Activated T-cell treated with anti-CD3 and anti-CD28 coated beads, Interleukin-2, amount 50 U/mL, for 72 hours (primary cell): ENCODE measurements around the gene CREB5. TPM values are rescaled to one million over a fixed set of nuclear protein-coding genes. Genes with fewer than 3 reads are reported as not detected.

Source experiments
- ATAC-seq, 2 donors: fragments of 150-1000 bp; cut with Tn5 transposase; replicated peaks in 1 of 2; 2 replicates each; pipeline ENCODE4 v1.10.0; 2021; ENCODE audit warnings: moderate library complexity in 2 of 2, mild to moderate bottlenecking in 1 of 2
- DNase-seq, 2 donors: peaks; one replicate each; pipeline ENCODE4 v3.0.0; 2021 to 2022; ENCODE audit warnings: mixed read lengths in 1 of 2
- H3K27ac Mint-ChIP-seq: one replicate; pipeline ENCODE4 v1.8.0; 2022; ENCODE audit warnings: mild to moderate bottlenecking, moderate library complexity, mixed read lengths
- H3K27me3 Mint-ChIP-seq: one replicate; pipeline ENCODE4 v1.8.0; 2022; ENCODE audit warnings: low read depth, mixed read lengths
- H3K36me3 Mint-ChIP-seq, 2 donors: one replicate each; pipeline ENCODE4 v1.8.0; 2022; ENCODE audit warnings: mixed read lengths in 2 of 2, mild to moderate bottlenecking in 1 of 2; ENCODE audit not compliant: insufficient read depth in 2 of 2
- H3K4me1 Mint-ChIP-seq: one replicate; pipeline ENCODE4 v1.8.0; 2022; ENCODE audit warnings: low read depth, mixed read lengths
- H3K4me3 Mint-ChIP-seq, 2 donors: one replicate each; pipeline ENCODE4 v1.8.0; 2022; ENCODE audit warnings: mild to moderate bottlenecking in 2 of 2, mixed read lengths in 2 of 2, moderate library complexity in 2 of 2
- H3K9me3 Mint-ChIP-seq, 2 donors: one replicate each; pipeline ENCODE4 v1.8.0; 2022; ENCODE audit warnings: mixed read lengths in 2 of 2
- total RNA-seq, 2 donors: library from RNA; stranded (reverse); gene quantifications; one replicate each; pipeline ENCODE4 v1.2.3, GENCODE V29; 2022

The CREB5 gene
- total RNA-seq, 2 donors from 2014 or later, result 1.2 to 1.9 TPM

- Mint-ChIP-seq H3K9me3 (no peaks in the 10 kb centered on the region), H3K27ac (no peak overlapping the region), H3K36me3 (no peaks in the 10 kb centered on the region), H3K4me3 (no peak overlapping the region), H3K27me3 (peaks cover 64% of the 10 kb centered on the region), H3K4me1 (no peaks in the 10 kb centered on the region)
- DNase-seq, result no peak
- no peak for ATAC-seq
Observed at GRCh38 chr7:28430616-28431015, 18.3 kb downstream of the CREB5 start.

- no peaks in the 10 kb centered on the region for H3K4me1 Mint-ChIP-seq
- peaks cover 74% of the 10 kb centered on the region for H3K27me3 Mint-ChIP-seq
- H3K27ac Mint-ChIP-seq, result no peak overlapping the region
- no peaks in the 10 kb centered on the region for H3K36me3 Mint-ChIP-seq
- ATAC-seq, result no peak
- H3K9me3 Mint-ChIP-seq, result no peaks in the 10 kb centered on the region
- no peak overlapping the region for H3K4me3 Mint-ChIP-seq
- no peak for DNase-seq
Observed at GRCh38 chr7:28432105-28432504, 19.8 kb downstream of the CREB5 start.

- Mint-ChIP-seq H3K9me3 (no peaks in the 10 kb centered on the region), H3K4me3 (no peak overlapping the region), H3K36me3 (no peaks in the 10 kb centered on the region), H3K4me1 (no peaks in the 10 kb centered on the region), H3K27ac (no peak overlapping the region), H3K27me3 (peaks cover 74% of the 10 kb centered on the region)
- ATAC-seq (no peak), DNase-seq (no peak)
Observed at GRCh38 chr7:28433039-28433438, 20.7 kb downstream of the CREB5 start.

- no peak for ATAC-seq
- no peaks in the 10 kb centered on the region for H3K36me3 Mint-ChIP-seq
- H3K4me3 Mint-ChIP-seq, result no peak overlapping the region
- no peak for DNase-seq
- H3K27ac Mint-ChIP-seq, result no peak overlapping the region
- H3K4me1 Mint-ChIP-seq, result no peaks in the 10 kb centered on the region
- peaks cover 73% of the 10 kb centered on the region for H3K27me3 Mint-ChIP-seq
- H3K9me3 Mint-ChIP-seq, result no peaks in the 10 kb centered on the region
Observed at GRCh38 chr7:28433699-28434219, 21.4 kb downstream of the CREB5 start.

- ATAC-seq, result no peak
- H3K9me3 Mint-ChIP-seq, result no peaks in the 10 kb centered on the region
- H3K4me1 Mint-ChIP-seq, result no peaks in the 10 kb centered on the region
- peaks cover 80% of the 10 kb centered on the region for H3K27me3 Mint-ChIP-seq
- H3K36me3 Mint-ChIP-seq, result no peaks in the 10 kb centered on the region
- H3K4me3 Mint-ChIP-seq, result no peak overlapping the region
- H3K27ac Mint-ChIP-seq, result no peak overlapping the region
- DNase-seq, result no peak
Observed at GRCh38 chr7:28434510-28434909, 22.2 kb downstream of the CREB5 start.

GRCh38 chr7:28435152-28435551 is 22.8 kb downstream of the CREB5 start:
- H3K27me3 Mint-ChIP-seq, result peaks cover 82% of the 10 kb centered on the region
- DNase-seq (no peak), ATAC-seq (no peak)
- H3K27ac Mint-ChIP-seq, result no peak overlapping the region
- no peaks in the 10 kb centered on the region for H3K9me3 Mint-ChIP-seq
- no peaks in the 10 kb centered on the region for H3K36me3 Mint-ChIP-seq
- no peak overlapping the region for H3K4me3 Mint-ChIP-seq
- H3K4me1 Mint-ChIP-seq, result no peaks in the 10 kb centered on the region

GRCh38 chr7:28435732-28436378 is 23.5 kb downstream of the CREB5 start:
- Mint-ChIP-seq H3K36me3 (no peaks in the 10 kb centered on the region), H3K9me3 (no peaks in the 10 kb centered on the region), H3K27ac (no peak overlapping the region), H3K4me3 (no peak overlapping the region), H3K4me1 (no peaks in the 10 kb centered on the region), H3K27me3 (peaks cover 84% of the 10 kb centered on the region)
- ATAC-seq (no peak), DNase-seq (no peak)

GRCh38 chr7:28440055-28440601 is 27.8 kb downstream of the CREB5 start:
- Mint-ChIP-seq H3K27ac (no peak overlapping the region), H3K4me1 (peaks cover 18% of the 10 kb centered on the region), H3K36me3 (peaks cover 0 to 7% of the 10 kb centered on the region in 2 donors), H3K4me3 (no peak overlapping the region), H3K9me3 (peaks cover 0 to 4% of the 10 kb centered on the region in 2 donors), H3K27me3 (peaks cover 85% of the 10 kb centered on the region)
- ATAC-seq (no peak), DNase-seq (no peak)

- Mint-ChIP-seq H3K27me3 (peaks cover 68% of the 10 kb centered on the region), H3K4me3 (no peak overlapping the region), H3K27ac (peak overlapping the region; percentile 17), H3K4me1 (peaks cover 18% of the 10 kb centered on the region), H3K36me3 (peaks cover 0 to 7% of the 10 kb centered on the region in 2 donors), H3K9me3 (peaks cover 0 to 4% of the 10 kb centered on the region in 2 donors)
- ATAC-seq (peak; percentile 85 to 88), DNase-seq (peak in 1 of 2 donors; percentile 1)
Observed at GRCh38 chr7:28442540-28443420, 30.5 kb downstream of the CREB5 start.

- ATAC-seq (no peak), DNase-seq (no peak)
- peaks cover 0 to 4% of the 10 kb centered on the region in 2 donors for H3K9me3 Mint-ChIP-seq
- peaks cover 69% of the 10 kb centered on the region for H3K27me3 Mint-ChIP-seq
- no peak overlapping the region for H3K27ac Mint-ChIP-seq
- H3K4me3 Mint-ChIP-seq, result no peak overlapping the region
- peaks cover 18% of the 10 kb centered on the region for H3K4me1 Mint-ChIP-seq
- peaks cover 0 to 7% of the 10 kb centered on the region in 2 donors for H3K36me3 Mint-ChIP-seq
Observed at GRCh38 chr7:28446131-28446530, 33.8 kb downstream of the CREB5 start.

GRCh38 chr7:28447071-28447470 is 34.8 kb downstream of the CREB5 start:
- no peak for ATAC-seq
- Mint-ChIP-seq H3K27me3 (peaks cover 60% of the 10 kb centered on the region), H3K9me3 (peaks cover 0 to 4% of the 10 kb centered on the region in 2 donors), H3K4me1 (peaks cover 15% of the 10 kb centered on the region), H3K36me3 (peaks cover 0 to 5% of the 10 kb centered on the region in 2 donors), H3K4me3 (no peak overlapping the region), H3K27ac (no peak overlapping the region)
- DNase-seq, result no peak

GRCh38 chr7:28448708-28449107 is 36.4 kb downstream of the CREB5 start:
- Mint-ChIP-seq H3K27ac (no peak overlapping the region), H3K27me3 (peaks cover 47% of the 10 kb centered on the region), H3K36me3 (no peaks in the 10 kb centered on the region), H3K9me3 (no peaks in the 10 kb centered on the region), H3K4me1 (no peaks in the 10 kb centered on the region), H3K4me3 (no peak overlapping the region)
- DNase-seq (no peak), ATAC-seq (no peak)

GRCh38 chr7:28452681-28453080 is 40.4 kb downstream of the CREB5 start:
- Mint-ChIP-seq H3K27me3 (peaks cover 49% of the 10 kb centered on the region), H3K27ac (no peak overlapping the region), H3K9me3 (no peaks in the 10 kb centered on the region), H3K4me3 (no peak overlapping the region), H3K36me3 (no peaks in the 10 kb centered on the region), H3K4me1 (no peaks in the 10 kb centered on the region)
- ATAC-seq (no peak), DNase-seq (no peak)
